ENCODE data around the gene NBPF8.
A peak's percentile ranks its signal among the peaks of the same experiment; 100 is the strongest.
"Not testable (repeated sequence)": the region's sequence is repeated elsewhere in the genome, so short reads cannot be mapped to it uniquely, and the experiment has no call there.

NBPF8 gene

DNA sequence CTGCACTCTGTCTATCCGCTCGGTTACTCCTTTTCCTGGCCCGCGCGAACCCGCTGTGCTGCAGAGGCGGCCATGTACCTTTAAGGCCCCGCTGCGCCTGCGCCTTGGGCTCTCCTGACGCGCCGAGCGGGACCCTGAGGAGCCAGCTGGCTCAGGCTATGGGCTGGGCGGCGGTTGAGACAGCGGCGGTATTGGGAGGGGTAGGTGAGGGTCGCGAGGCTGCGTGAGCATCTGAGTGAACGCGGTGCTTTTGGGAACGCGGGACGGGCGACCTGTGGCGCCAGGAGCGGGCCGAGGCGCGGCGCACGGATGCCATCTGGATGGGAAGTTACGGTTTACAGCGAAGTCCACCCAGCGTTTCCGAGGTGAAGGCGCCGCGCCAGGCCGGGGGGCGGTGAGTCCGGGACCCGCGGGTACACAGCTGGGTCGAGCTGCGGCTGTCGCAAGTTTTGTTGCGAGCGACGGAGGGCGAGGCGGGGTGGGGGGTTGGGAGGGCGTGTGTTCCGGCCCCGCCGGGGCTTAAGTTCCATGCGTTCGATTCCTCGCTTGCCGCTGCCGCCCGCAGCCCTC, at the start of gene NBPF8:
NBPF8 (plus strand) TSS at position 125 of the 570 bp plus-strand sequence. CDS start 21,488 bp downstream, outside the sequence.
- peak; percentile 7 for DNase-seq (ENCODE audit: low read depth)

DNA sequence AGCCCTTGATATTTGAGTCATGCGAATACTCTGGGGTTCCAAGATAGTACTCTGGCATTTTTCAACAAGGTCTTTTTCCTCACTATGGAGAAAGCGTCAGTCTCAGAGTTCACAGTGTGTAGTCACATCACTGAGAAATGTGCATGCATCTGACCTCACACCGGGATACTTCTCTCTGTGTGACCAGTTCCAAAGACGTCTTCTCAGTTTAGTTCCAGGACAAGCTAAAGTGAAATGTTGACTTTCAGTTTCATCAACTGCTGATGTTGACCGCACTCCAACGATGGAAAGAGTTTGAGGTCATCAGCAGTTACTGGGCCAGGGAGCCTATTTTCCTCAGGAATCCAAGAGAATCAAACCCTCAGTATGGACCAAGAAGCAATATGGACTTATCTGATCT, 47.1 kb upstream of the NBPF8 start:
- DNase-seq (ENCODE audit: low read depth) = not testable (repeated sequence)

DNA sequence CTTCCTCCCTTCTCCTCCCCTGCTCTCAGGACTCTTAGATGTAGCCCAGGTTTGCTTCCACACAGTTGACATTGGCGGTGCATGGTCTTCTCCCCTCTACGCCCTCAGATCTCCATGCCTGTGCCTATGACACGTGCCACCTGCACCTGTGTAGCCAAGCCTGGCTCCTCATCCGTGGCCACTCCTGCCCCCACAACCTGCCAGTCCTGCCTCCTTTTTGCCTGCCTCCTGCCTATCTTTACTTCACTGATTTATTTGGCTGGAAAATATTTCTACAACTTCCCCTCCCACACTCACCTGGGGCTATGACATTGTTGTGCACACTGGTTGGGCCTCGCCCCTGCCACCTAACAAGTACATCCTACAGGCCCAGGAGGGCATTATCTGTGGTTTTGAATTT, 28.2 kb upstream of the NBPF8 start:
- not testable (repeated sequence) for DNase-seq (ENCODE audit: low read depth)

DNA sequence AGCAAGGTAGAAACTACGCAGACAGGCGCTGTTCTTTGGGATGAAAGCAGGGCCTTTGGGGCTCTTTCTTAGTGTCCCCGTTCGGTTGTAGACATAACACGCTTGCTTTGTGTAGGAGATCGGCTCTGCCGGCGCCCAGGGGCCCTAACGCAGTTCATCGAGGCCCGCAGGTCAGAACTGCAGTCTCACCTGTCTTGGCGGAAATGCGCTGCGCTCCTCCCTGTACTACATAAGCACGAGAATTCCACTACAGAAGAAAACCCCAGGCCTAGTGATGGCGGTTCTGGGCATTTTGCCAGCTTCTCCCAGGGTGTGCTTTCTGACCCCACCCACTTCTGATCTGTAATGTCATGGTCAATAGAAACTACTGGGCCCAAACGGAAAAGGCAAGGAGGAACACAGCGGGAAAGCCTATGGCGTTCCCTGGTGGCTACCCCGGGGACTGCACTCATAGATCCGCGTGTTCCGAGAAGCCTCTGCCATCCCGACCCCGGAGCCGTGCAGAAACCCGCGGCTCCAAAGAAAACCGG, 26.2 kb upstream of the NBPF8 start:
- peak; percentile 25 for DNase-seq (ENCODE audit: low read depth)

- not testable (repeated sequence) for DNase-seq (ENCODE audit: low read depth)
Measured at GRCh38 chr1:120391365-120391764, 23.5 kb upstream of the NBPF8 start.

GRCh38 chr1:120393316-120394232, 21.3 kb upstream of the NBPF8 start:
- not testable (repeated sequence) for DNase-seq (ENCODE audit: low read depth)

- not testable (repeated sequence) for DNase-seq (ENCODE audit: low read depth)
Measured at GRCh38 chr1:120405348-120405747, 9.5 kb upstream of the NBPF8 start.

GRCh38 chr1:120414451-120414850, 384 bp upstream of the NBPF8 start:
- DNase-seq (ENCODE audit: low read depth) = not testable (repeated sequence)

- peak; percentile 12 for DNase-seq (ENCODE audit: low read depth)
Measured at GRCh38 chr1:120415492-120415961, 692 bp downstream of the NBPF8 start.

- not testable (repeated sequence) for DNase-seq (ENCODE audit: low read depth)
Measured at GRCh38 chr1:120425063-120425462, 10.2 kb downstream of the NBPF8 start.

GRCh38 chr1:120431626-120432025, 16.8 kb downstream of the NBPF8 start:
- DNase-seq (ENCODE audit: low read depth) = peak; percentile 25

DNA sequence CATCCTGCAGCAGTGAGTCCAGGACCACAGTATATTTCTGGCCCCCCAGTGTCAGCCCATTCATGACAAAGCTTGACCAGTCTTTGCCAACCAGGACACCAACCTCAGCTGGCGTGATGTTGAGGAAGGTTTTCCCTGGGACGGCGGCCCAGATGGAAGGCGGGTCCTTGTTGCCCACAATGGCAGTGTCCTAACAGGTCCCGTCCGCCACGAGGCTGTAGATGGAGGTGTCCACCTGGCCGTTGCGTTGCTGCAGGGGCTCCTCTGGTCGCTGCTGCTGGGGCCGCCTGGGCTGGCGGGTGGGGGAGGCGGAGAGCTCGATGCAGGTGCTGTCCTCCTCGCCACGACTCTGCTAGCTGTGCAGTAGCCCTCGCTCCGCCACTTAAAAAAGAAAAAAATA, 19.0 kb downstream of the NBPF8 start:
- DNase-seq (ENCODE audit: low read depth) = not testable (repeated sequence)

GRCh38 chr1:120449124-120449523, 34.3 kb downstream of the NBPF8 start:
- not testable (repeated sequence) for DNase-seq (ENCODE audit: low read depth)
